ENCODE data around the gene THSD7A.

DNA sequence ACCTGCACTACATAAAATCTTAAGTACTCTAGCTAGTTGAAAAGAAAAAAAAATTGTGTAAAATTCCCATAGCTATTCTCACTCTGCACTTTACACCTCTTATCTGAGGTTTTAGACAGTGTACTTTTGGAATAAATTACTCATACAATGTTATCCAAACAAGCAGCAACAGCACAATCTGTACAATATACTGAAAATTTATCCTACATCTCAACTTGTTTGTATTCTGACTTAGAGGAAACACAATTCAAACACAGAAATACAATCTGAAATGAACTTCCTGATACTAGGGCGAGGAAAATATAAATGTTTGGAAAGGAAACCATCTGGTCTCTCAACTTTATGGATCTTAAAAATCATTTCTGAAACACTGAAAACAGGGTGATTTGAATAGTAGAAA, 381.7 kb downstream of the THSD7A start:
- TF ChIP-seq, protein P1, sequence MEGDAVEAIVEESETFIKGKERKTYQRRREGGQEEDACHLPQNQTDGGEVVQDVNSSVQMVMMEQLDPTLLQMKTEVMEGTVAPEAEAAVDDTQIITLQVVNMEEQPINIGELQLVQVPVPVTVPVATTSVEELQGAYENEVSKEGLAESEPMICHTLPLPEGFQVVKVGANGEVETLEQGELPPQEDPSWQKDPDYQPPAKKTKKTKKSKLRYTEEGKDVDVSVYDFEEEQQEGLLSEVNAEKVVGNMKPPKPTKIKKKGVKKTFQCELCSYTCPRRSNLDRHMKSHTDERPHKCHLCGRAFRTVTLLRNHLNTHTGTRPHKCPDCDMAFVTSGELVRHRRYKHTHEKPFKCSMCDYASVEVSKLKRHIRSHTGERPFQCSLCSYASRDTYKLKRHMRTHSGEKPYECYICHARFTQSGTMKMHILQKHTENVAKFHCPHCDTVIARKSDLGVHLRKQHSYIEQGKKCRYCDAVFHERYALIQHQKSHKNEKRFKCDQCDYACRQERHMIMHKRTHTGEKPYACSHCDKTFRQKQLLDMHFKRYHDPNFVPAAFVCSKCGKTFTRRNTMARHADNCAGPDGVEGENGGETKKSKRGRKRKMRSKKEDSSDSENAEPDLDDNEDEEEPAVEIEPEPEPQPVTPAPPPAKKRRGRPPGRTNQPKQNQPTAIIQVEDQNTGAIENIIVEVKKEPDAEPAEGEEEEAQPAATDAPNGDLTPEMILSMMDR (IDR thresholded peaks at IDR 0.05): no peak
- TF ChIP-seq SP1 (CRISPR knock-in tag; conservative IDR thresholded peaks at IDR 0.05): no peak
- TF ChIP-seq ZNF121 (CRISPR knock-in tag; IDR thresholded peaks at IDR 0.05): no peak
- TF ChIP-seq, protein P2, sequence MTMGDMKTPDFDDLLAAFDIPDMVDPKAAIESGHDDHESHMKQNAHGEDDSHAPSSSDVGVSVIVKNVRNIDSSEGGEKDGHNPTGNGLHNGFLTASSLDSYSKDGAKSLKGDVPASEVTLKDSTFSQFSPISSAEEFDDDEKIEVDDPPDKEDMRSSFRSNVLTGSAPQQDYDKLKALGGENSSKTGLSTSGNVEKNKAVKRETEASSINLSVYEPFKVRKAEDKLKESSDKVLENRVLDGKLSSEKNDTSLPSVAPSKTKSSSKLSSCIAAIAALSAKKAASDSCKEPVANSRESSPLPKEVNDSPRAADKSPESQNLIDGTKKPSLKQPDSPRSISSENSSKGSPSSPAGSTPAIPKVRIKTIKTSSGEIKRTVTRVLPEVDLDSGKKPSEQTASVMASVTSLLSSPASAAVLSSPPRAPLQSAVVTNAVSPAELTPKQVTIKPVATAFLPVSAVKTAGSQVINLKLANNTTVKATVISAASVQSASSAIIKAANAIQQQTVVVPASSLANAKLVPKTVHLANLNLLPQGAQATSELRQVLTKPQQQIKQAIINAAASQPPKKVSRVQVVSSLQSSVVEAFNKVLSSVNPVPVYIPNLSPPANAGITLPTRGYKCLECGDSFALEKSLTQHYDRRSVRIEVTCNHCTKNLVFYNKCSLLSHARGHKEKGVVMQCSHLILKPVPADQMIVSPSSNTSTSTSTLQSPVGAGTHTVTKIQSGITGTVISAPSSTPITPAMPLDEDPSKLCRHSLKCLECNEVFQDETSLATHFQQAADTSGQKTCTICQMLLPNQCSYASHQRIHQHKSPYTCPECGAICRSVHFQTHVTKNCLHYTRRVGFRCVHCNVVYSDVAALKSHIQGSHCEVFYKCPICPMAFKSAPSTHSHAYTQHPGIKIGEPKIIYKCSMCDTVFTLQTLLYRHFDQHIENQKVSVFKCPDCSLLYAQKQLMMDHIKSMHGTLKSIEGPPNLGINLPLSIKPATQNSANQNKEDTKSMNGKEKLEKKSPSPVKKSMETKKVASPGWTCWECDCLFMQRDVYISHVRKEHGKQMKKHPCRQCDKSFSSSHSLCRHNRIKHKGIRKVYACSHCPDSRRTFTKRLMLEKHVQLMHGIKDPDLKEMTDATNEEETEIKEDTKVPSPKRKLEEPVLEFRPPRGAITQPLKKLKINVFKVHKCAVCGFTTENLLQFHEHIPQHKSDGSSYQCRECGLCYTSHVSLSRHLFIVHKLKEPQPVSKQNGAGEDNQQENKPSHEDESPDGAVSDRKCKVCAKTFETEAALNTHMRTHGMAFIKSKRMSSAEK (CRISPR knock-in tag; IDR thresholded peaks at IDR 0.05; ENCODE audit: borderline replicate concordance): no peak
- TF ChIP-seq, protein P3, sequence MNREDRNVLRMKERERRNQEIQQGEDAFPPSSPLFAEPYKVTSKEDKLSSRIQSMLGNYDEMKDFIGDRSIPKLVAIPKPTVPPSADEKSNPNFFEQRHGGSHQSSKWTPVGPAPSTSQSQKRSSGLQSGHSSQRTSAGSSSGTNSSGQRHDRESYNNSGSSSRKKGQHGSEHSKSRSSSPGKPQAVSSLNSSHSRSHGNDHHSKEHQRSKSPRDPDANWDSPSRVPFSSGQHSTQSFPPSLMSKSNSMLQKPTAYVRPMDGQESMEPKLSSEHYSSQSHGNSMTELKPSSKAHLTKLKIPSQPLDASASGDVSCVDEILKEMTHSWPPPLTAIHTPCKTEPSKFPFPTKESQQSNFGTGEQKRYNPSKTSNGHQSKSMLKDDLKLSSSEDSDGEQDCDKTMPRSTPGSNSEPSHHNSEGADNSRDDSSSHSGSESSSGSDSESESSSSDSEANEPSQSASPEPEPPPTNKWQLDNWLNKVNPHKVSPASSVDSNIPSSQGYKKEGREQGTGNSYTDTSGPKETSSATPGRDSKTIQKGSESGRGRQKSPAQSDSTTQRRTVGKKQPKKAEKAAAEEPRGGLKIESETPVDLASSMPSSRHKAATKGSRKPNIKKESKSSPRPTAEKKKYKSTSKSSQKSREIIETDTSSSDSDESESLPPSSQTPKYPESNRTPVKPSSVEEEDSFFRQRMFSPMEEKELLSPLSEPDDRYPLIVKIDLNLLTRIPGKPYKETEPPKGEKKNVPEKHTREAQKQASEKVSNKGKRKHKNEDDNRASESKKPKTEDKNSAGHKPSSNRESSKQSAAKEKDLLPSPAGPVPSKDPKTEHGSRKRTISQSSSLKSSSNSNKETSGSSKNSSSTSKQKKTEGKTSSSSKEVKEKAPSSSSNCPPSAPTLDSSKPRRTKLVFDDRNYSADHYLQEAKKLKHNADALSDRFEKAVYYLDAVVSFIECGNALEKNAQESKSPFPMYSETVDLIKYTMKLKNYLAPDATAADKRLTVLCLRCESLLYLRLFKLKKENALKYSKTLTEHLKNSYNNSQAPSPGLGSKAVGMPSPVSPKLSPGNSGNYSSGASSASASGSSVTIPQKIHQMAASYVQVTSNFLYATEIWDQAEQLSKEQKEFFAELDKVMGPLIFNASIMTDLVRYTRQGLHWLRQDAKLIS (CRISPR knock-in tag; IDR thresholded peaks at IDR 0.05; ENCODE audit: borderline replicate concordance): no peak
- TF ChIP-seq HMGA2 (CRISPR knock-in tag; IDR thresholded peaks at IDR 0.05): no peak
- TF ChIP-seq, protein P4, sequence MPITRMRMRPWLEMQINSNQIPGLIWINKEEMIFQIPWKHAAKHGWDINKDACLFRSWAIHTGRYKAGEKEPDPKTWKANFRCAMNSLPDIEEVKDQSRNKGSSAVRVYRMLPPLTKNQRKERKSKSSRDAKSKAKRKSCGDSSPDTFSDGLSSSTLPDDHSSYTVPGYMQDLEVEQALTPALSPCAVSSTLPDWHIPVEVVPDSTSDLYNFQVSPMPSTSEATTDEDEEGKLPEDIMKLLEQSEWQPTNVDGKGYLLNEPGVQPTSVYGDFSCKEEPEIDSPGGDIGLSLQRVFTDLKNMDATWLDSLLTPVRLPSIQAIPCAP (CRISPR knock-in tag; IDR thresholded peaks at IDR 0.05): no peak
- TF ChIP-seq PRRX2 (CRISPR knock-in tag; IDR thresholded peaks at IDR 0.05): no peak
